SK-N-MC (cell line): ENCODE results near the gene DCTPP1.

Experiments
- EZH2 ChIP-seq: fragments of 200-600 bp; sonication (generic); IDR thresholded peaks from one replicate; pipeline ENCODE4 v1.6.1; 2017; ENCODE audit warnings: antibody characterized with exemption
- POLR2AphosphoS5 ChIP-seq: IDR thresholded peaks from 2 replicates; pipeline ENCODE4 v1.6.1; 2012; ENCODE audit warnings: mild to moderate bottlenecking, low read depth, low read length, borderline replicate concordance

DNA sequence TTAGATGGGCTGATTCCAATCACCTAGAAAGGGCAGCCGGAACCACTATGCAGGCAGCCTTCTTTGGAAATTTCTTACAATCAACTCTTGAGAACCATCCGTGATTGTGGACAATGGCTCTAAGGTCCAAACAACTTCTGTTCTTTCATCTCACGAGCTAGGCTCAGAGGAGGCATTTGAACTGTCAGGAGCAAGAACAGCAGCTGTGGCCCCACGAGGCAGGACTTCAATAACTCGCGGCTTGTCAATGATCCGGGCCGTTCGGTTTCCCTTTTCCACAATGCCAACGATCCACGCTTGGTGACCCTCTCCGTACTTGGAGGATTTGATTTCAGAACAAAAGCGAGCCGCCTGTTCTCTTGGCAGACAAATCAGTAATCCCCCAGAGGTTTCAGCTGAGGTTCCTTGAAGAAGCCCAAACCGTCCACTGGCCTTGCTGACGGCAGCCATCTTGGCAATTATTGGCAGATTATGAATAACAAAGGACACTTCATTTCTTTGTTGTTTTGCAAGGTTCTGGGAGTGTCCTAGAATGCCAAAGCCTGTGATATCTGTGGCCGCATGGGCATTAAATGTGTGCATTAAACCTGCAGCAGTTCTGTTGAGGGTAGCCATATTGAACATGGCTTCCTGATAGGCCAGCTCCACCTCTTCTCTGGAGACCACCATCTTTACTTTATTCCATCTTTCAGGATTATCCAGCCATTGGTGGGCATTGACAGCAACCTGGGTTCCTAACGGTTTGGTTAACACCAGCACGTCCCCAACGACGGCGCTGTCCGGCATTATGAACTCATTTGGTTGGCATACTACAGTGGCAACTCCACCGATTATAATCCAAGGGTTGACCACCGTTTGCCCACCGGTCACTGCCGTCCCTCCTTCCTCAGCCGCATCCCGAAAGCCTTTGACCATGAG is 14.7 kb upstream of the DCTPP1 start:
- TF ChIP-seq EZH2 = no peak
- no peak for TF ChIP-seq POLR2AphosphoS5
